Coronary artery (tissue), 2 donors: Measurements from ENCODE around the gene ULK4.

Experiments
- DNase-seq: peaks from one replicate; pipeline ENCODE4 v3.0.0-alpha.2; 2017; ENCODE audit warnings: low spot score
- H3K27ac ChIP-seq, 2 donors: fragments of 200-600 bp; sonication (generic); one replicate each; pipeline ENCODE4 v1.5.1; 2016 to 2019
- H3K4me3 ChIP-seq: fragments of 200-600 bp; sonication (generic); 2 replicates; pipeline ENCODE4 v1.5.1; 2016; ENCODE audit warnings: mild to moderate bottlenecking, moderate library complexity
- TF ChIP-seq, protein P1 (sequence below): fragments of 200-600 bp; sonication (generic); IDR thresholded peaks from one replicate; pipeline ENCODE4 v1.5.1; 2019; ENCODE audit warnings: antibody characterized with exemption

The ULK4 gene

DNA sequence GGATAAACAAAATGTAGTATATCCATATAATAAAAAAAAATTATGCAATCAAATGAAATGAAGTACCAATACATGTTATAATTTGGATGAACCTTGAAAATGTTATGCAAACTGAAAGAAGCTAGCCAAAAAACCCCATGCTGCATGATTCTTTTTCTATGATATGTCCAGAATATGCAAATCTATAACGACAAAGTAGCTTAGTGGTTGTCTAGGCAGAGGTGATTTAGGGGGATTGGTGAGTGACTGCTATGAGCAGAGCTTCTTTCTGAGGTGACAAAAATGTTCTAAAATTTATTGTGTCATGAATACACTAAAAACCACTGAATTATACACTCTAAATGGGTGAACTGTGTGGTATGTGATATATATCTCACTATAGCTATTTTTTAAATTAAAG lies 438.0 kb downstream of the ULK4 start:
- Histone ChIP-seq H3K4me3 (no peak overlapping the region), H3K27ac (no peak overlapping the region)
- DNase-seq, result no peak
- TF ChIP-seq, protein P1, sequence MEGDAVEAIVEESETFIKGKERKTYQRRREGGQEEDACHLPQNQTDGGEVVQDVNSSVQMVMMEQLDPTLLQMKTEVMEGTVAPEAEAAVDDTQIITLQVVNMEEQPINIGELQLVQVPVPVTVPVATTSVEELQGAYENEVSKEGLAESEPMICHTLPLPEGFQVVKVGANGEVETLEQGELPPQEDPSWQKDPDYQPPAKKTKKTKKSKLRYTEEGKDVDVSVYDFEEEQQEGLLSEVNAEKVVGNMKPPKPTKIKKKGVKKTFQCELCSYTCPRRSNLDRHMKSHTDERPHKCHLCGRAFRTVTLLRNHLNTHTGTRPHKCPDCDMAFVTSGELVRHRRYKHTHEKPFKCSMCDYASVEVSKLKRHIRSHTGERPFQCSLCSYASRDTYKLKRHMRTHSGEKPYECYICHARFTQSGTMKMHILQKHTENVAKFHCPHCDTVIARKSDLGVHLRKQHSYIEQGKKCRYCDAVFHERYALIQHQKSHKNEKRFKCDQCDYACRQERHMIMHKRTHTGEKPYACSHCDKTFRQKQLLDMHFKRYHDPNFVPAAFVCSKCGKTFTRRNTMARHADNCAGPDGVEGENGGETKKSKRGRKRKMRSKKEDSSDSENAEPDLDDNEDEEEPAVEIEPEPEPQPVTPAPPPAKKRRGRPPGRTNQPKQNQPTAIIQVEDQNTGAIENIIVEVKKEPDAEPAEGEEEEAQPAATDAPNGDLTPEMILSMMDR, result no peak

DNA sequence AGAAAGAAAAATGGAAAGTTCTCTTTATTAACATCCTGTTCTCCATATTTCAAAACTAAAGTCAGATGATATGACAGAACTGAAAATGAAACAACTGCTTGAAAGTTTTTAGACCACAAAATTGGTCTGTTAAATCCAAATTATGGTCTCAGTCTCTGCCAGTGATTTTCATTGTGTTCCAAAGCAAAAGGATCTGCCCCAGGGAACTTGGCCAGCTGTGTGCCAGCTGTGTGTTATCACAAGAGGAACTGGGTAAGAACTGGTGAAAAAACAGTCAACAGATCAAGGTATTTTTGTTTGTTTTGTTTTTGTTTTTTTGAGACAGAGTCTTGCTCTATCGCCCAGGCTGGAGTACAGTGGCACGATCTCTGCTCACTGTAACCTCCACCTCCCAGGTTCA lies 439.3 kb downstream of the ULK4 start:
- H3K27ac ChIP-seq, result no peak overlapping the region
- TF ChIP-seq, protein P1, result no peak
- DNase-seq, result no peak
- H3K4me3 ChIP-seq, result no peak overlapping the region

DNA sequence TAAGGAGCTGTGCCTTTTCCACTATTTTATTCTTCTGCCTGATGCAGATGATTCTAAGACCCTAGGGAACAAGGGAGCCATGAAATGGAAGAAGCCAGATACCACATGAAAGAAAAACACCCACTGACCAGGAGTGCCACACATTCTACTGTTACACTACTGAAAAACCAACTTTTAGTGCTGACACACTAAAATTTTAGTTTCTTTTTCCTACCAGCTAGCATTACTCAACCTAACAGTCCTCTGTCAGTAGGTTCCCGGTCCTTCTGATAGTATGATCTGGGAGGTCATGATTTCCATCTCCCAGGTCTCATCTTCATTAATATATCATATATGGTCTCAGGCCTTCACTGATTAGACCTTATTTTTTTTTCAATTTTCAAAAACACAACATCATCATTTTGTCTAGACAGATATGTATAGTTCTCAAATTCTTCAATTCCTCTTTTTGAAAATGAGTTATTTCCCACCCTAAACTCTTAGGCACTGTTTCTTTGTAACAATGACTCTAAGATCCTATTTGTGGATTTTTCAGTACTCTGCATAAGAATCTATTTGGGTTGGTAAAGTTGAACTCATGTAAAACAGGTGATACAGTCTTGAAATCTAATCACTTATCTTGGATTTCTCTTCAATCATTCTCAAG lies 440.8 kb downstream of the ULK4 start:
- DNase-seq, result no peak
- H3K27ac ChIP-seq, result no peak overlapping the region
- H3K4me3 ChIP-seq, result no peak overlapping the region
- TF ChIP-seq, protein P1, result no peak

DNA sequence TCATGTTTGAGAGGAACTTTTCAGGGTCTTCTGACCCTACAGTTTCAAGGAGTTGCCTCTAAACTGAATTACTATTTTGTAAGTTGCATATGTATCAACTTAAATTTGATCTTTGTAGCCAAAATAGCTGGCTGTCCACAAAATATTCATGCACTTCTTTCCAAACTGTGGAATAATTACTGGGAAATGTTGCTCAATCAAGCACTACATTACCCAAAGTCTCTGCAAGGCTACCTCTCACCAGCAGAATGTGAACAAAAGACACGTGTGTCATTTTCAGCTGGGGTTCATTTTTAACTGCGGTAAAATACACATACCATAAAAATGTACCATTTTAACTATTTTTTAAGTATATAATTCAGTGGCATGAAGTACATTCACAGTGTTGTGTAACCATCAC lies 442.2 kb downstream of the ULK4 start:
- DNase-seq, result no peak
- TF ChIP-seq, protein P1, result no peak
- H3K27ac ChIP-seq, result no peak overlapping the region
- no peak overlapping the region for H3K4me3 ChIP-seq

DNA sequence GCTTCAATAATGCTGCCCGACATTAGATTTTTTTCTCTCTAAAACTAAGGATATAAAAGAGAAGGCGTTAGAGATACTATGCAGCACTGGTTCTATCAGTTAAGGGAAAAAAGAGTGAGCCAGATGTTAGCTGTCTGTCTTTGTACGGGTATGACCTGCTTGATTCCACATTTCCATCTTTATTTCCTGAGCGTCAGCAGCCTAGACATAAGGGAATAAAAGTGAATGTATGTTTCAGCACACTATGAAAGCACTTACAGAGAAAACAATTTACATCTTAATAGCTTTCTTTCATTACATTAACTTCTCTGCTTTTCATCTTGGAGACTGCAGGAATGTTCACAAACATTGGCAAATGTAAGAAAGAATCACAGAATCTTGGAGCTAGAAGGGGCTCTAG lies 443.3 kb downstream of the ULK4 start:
- TF ChIP-seq, protein P1, result no peak
- Histone ChIP-seq H3K27ac (no peak overlapping the region), H3K4me3 (no peak overlapping the region)
- no peak for DNase-seq

DNA sequence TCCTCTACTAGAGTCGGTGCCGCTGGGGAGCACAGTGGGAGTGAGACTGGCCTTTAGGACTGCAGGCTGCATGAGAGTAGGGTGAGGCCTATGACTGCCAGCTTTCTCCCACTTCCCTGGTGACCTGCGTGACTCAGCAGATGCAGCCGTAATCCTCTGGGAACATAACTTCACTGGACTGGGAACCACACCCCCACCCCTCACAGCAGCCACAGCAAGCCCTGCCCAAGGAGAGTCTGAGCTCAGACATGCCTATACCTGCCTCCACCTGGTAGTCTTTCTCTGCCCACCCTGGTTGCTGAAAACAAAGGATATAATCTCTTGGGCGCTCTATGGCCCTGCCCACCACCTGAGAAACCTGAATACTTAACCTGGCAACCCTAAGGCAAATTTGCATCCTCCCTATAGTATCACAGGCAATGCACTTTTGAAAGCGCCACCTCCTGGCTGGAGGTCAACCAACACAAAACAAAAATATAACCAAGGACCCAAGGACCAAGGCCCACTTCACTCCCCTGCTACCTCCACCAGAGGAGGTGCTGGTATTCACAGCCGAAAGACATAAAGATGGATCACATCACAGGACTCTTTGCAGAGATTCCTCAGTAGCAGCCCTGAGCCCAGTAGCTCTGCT lies 453.7 kb downstream of the ULK4 start:
- TF ChIP-seq, protein P1, result no peak
- no peak overlapping the region for H3K4me3 ChIP-seq
- H3K27ac ChIP-seq, result no peak overlapping the region
- no peak for DNase-seq
